ENCODE results near the gene IPMK.

GRCh38 chr10:58184120-58184670 is 83.5 kb downstream of the IPMK start:
- no peak for TF ChIP-seq CTCF (conservative IDR thresholded peaks at IDR 0.05)
- TF ChIP-seq ZFX (IDR thresholded peaks at IDR 0.05), result no peak

Data from C4-2B (cell line).